Left cardiac atrium (tissue), 4 donors: ENCODE measurements around the gene FNDC1. TPM values are rescaled to one million over a fixed set of nuclear protein-coding genes. Genes with fewer than 3 reads are reported as not detected.
"Not testable (repeated sequence)": the region's sequence is repeated elsewhere in the genome, so short reads cannot be mapped to it uniquely, and the experiment has no call there.

Experiments used
- ATAC-seq, 2 donors: fragments of 200-7000 bp; cut with Tn5 transposase; one replicate each; pipeline ENCODE4 v1.9.1; 2020; ENCODE audit warnings: mild to moderate bottlenecking in 2 of 2, moderate library complexity in 2 of 2
- DNase-seq: peaks from one replicate; pipeline ENCODE4 v3.0.0-alpha.2; 2020
- intact Hi-C, 2 donors: fragments of 100-400 bp; cut with DNase I; formaldehyde crosslinking; loops; one replicate each; pipeline versions ENCODE4 v1.14.1 to v1.15.1; 2022 to 2023
- long read RNA-seq: library from polyadenylated mRNA; unstranded; transcript quantifications from one replicate; pipeline ENCODE4 v2.0.0, GENCODE V29; 2021
- total RNA-seq, 2 donors: library from RNA; stranded (reverse); fragmentation: NEBNext Ultra II Directional; extraction: Animal tissue kit (Norgen Biotek cat#: 25700); gene quantifications; one replicate each; pipeline ENCODE4 v1.2.1, GENCODE V29; 2021
- donor health status: DM: no; HTN: yes; CAD: no.
- donor health status: DM: no; HTN: yes; CAD: no; lungs with severe emphysema.
- donor health status: DM: yes; HTN: yes; CAD: no.
- donor health status: Dilated cardiomyopathy.

Gene FNDC1
- 1 to 10 TPM in 1 of 2 donors, under 1 TPM in 1; 0.63 to 1.6 TPM for total RNA-seq
- long read RNA-seq: 0 reads

DNA sequence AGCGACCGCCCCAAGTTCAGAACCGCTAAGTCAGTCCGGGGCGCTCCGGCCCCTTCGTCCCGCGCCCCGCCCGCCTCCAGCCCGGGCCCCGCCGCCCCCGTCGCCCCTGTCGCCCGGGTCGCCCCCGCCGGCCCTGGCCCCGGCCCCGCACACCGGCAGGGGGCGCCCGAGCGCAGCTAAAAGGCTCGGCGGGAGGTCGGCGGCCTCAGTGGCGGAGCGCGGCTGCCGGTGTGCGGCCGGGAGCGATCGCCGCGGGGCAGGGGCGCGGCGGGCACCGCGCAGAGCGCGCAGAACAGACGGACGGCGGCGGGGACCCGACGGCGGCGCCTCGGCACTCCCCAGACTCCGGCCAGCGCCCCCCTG lies at the start of gene FNDC1:
TSS of gene FNDC1 (plus strand) at position 208 of the 363 bp plus-strand sequence. CDS start 197 bp downstream, outside the sequence.
- peak; percentile 61 to 85 for ATAC-seq

DNA sequence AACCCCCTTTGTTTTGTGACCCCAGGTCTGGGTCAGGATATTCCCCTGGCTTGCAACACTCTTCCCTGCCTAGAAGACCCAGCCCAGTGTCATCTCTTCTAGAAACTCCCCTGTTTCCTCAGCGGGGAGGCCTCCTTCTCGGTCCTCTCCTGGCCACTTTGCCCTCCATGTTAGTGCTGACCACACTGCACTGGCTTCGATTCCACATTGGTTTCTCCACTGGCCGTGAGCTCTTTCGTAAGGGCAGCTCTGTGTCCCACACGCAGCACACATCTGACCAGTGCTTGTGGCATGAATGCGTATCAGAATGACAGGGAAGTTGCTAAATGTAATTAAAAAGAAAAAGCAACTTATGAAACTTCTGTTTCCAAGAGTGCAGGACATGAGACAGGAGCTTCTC lies 49.4 kb upstream of the FNDC1 start:
- no peak for DNase-seq
- peak in 1 of 2 donors; percentile 27 for ATAC-seq
- intact Hi-C loops: no loop called here

More for the DNA sequence above, at the start of gene FNDC1:
- intact Hi-C loops: no loop called here
- peak; percentile 44 for DNase-seq

DNA sequence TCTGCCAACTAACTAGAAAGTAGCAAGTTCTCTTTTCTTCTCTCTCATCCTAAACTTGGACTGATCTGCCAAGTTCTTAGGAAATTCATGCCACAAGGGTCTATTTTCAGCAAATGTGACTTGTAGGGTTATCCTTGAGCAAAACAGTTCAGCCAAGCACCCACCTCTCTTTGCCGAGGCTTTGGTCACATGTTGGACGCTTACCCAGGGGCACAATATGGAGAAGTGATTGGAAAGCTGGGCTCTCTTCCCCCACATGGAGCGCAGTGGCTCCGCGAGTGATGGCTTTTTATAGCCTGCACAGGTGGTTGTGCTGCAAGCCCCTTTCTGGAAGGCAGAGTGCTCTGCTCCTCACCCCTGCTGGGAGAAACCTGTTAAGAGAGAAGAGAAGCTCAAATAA lies 47.7 kb upstream of the FNDC1 start:
- intact Hi-C loops: no loop called here
- ATAC-seq: no peak
- DNase-seq: no peak

DNA sequence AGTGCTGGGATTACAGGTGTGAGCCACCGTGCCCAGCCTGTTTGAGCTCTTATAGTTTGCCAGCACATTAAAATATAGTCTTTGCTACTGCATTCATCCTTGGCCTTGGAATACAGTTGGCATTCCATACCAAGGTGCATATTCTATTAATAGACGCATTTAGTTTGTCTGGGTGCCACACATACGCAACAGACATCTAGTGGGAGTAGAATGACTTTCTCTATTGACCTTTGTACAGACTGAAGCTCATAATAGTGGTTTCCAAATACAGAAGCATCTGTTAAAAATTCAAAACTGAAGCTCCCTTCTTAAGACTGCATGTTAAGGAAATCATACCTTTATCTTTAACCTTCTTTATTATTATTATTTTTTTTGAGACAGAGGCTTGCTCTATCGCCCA lies 46.7 kb upstream of the FNDC1 start:
- peak in 1 of 2 donors; percentile 4 for ATAC-seq
- intact Hi-C loops: no loop called here

DNA sequence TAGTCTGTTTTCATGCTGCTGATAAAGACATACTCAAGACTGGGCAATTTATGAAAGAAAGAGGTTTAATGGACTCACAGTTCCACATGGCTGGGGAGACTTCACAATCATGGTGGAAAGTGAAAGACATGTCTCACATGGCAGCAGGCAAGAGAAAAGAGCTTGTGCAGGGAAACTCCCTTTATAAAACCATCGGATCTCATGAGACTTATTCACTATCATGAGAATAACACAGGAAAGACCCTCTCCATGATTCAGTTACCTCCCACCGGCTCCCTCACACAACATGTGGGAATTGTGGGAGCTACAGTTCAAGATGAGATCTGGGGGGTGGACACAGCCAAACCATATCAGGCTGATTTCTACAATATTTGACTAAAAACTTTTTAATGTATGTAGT lies 45.4 kb upstream of the FNDC1 start:
- intact Hi-C loops, ATAC-seq, DNase-seq: not testable (repeated sequence)

More for the DNA sequence above, 46.7 kb upstream of the FNDC1 start:
- DNase-seq: no peak

DNA sequence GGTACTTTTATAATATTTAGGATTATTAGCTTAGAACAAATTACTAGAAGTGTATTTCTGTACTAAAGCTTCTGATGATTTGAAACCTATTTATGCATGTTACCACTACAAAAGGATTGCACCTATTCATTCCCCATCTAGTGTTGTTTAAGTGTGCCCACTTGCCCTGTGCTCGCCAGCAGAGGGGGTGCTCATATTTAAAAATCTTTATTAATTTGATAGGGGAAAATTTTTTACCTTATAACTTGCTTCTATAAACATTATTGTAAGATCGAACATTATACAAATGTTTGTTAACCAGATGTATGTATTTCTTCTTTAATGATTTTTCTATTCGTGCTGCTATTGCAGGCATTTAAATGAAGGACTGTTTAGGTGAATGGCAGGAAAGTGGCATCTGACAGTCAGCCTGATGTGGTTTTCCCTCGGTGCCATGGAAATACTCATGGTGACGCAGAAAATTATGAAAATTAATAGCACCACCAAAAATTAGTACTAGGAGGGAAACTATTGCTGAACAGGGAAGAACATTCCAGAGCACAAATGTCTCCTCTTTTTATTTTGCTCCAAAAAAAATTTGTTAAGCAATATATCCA lies 44.1 kb upstream of the FNDC1 start:
- ATAC-seq: no peak
- intact Hi-C loops: no loop called here
- DNase-seq: no peak

DNA sequence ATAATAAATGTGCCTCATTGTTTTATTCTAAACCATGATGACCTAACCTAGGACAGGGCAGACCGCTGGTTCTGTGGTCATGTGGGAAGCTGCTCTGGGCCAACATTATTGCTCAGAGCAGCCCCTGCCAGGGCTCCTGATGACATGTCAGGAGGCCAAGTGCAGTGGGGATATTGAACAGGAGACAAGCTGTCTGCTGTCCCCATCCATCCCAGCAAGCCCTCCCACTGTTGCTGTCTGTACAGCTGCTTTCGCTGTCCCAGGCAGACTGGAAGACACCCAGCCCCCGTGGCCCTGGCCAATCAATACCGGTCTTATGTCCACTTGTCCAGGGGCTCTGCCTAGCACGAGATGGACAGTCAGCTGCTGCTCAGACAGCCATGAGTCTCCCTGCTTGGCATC lies 43.2 kb upstream of the FNDC1 start:
- ATAC-seq (peak; percentile 71 to 91), DNase-seq (peak; percentile 57)
- intact Hi-C loops: no loop called here

DNA sequence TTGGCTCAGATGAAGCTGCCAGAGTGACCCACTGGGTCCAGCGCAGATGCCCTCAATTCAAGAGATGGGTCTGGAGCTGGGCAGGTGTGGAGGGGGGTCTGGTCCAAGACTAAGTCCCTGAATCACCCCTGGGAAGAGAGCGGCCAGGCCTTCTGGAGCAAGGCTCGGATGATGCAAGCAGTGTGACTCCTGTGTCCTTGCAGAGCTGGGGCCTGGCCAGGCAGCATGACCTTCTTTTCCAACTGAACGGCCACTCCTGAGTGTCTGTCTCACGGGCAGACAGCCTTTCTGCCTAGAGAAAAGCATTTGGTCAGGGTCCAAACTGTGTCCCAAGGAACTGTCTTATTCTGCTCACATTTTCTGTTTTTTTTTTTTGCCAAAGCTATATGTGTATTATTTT lies 42.6 kb upstream of the FNDC1 start:
- peak; percentile 87 to 90 for ATAC-seq
- intact Hi-C loops: no loop called here
- DNase-seq: peak; percentile 75

DNA sequence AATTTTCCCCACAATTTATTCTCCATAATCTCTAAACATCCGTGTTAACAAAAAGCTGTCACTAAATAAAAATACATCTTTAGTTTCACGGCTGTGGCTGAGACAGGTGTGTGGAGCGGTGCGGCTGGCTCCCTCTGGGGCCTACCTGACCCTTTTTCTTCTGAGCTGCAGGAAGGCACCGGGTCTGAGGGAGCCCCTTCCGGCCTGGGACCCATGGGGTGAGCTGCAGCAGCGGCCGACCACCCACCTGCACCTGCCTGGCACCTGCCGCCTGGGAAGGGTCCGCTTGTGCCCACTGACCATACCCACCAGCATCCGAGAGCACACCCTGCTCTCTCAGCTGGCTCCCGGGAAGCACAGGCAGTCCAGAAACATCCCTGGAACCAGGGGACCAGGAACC lies 41.5 kb upstream of the FNDC1 start:
- intact Hi-C loops: no loop called here
- no peak for ATAC-seq
- no peak for DNase-seq

DNA sequence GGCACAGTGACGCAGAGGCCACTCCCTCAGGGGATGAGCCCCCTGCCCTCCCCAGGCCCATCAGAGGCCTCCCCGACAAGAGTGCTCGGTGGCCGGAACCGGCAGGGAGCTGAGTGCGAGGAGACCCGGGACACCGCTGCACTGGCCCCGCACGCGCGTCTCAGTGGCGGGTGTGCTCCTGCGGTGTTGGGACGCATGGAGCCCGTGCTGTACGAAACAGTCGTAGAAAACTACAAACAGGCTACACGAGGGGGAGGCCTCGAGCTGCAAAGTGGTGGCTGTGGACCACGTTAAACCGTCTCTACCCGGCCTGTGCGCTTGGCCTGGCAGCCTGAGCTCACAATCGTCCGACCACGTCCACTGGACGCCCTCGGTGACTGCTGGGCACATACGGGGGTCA lies 40.2 kb upstream of the FNDC1 start:
- intact Hi-C loops: no loop called here
- DNase-seq (no peak), ATAC-seq (no peak)

DNA sequence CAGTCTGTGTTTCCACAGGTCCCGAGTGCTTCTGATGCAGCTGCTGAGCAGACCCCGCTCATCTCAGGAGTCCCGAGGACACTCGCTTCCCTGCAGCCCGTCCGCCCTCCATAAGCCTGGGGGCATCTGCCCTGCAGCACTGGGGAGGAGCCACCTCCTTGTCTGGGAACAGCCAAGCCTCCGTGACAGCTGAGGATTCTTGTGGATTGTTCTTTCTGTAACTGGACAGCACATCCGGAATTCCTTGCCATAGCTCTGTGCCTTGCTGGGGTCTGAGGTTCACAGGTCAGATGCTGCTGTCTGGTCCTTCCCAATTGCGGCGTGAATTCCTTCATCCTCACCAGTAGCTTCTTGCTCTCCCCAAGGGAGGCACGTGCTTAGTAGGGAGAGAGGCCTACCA lies 38.4 kb upstream of the FNDC1 start:
- intact Hi-C loops: no loop called here
- no peak for ATAC-seq

DNA sequence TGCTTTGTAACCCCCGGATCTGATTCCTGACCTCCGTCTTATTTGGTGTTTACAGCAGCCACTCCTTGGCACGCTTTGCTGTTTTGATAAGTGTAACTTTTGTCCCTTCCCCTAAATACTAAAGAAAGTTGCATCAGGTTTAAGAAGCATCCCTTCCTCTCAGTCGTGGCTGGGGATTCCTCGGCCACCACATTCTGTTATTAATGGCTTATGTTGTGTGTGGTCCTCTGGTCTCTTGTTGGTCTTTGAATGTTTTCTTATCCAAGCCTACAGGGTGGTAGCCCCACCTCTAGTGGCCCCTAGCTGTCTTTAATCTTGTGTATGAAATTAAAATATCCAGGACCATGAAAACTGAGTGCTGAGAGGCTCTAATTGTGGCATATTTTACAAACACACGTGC lies 37.5 kb upstream of the FNDC1 start:
- DNase-seq (no peak), ATAC-seq (no peak)
- intact Hi-C loops: no loop called here

More for the DNA sequence above, 38.4 kb upstream of the FNDC1 start:
- no peak for DNase-seq

DNA sequence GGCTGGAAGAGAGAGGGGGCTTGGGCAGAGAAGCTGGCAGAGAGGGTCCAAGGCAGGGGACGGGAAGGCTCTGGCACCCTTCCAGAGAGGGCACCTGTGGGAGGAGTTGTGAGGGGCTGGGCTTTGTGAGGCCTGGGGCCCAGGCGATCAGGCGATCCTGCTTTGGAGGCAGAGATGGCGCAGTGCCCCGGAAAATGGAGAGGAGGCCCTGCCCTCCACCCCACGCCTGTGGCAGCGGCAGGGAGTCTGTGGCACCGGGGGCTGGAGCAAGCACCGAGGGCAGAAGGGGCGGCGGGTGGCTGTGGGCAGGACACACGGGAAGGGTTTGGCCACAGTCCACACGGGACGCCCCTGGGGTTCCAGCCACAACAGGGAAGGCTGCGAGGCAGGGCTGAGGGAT lies 36.5 kb upstream of the FNDC1 start:
- DNase-seq: no peak
- ATAC-seq: no peak
- intact Hi-C loops: no loop called here

DNA sequence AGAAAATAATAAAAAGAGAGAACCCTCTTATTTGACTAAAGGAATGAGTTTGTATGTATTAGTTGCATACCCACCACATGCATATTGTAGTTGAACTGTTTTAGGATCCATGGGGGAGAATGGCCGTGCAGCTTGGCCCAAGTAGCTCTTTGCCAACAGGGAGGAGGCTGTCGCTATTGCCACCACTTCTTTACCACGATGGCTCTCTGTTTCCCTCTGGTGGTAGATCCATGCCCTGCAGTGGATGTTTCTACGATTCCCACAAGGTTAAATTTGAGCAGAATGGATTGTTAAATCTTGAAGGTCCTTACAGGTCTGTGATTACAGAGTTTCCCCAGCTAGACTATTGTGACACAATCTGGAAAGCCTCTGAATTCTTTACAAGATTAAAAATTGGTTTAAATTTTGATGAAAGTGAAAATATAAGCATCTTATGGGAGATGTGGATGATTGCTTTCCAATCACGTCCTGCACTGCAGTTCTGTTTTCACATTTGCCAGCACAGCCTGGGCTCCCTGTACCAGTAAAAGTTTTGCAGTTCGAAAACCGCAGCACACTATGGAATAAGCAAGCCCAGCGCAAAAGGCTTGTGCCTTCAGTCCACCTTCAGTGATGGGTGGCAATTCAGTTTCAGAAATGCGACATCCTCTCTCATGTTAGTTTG lies 34.4 kb upstream of the FNDC1 start:
- peak; percentile 76 to 77 for ATAC-seq
- intact Hi-C loops: loop anchor here in 1 of 2 donors (1.0 to 2.0 kb wide), 2 partner anchors 93 to 126 kb away; no protein-coding TSS in a partner anchor
- DNase-seq: peak; percentile 55

DNA sequence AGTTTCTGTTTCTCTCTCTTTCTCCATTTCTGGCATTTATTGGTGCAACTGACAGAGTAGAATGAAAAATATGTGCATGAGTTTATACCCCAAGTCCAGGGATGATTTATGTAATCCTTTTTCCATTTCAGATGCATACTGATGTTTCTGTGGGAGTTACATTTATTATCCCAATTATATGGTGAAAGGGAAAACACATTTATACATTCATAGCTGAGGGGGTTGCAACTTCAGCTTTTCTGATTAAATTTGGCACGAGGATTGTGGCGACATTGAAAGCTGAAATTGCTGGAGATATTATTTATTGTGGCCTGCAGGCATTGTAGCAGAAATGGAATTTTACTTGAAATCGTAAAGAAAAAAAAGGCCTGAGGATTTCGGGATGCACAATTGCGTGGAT lies 31.5 kb upstream of the FNDC1 start:
- no peak for DNase-seq
- no peak for ATAC-seq
- intact Hi-C loops: no loop called here

DNA sequence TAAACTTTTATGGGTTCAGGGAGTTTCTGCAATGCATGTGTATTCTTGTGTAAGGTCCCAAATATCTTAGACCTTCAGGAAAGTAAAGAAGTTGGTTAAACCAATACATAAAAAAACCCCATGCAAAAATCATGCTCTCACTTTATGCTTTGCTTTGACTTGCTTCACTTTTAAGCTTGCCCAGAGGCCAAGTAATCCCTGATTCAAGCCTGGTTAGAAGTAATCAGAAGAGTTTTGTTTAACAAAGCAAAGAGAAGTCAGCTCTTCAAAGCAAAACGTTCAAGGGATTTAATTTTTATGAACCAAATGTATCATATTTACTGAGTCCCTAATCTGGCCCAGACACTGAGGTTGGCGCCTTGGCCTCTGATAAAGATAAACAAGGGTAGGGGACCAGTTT lies 26.7 kb upstream of the FNDC1 start:
- ATAC-seq (no peak), DNase-seq (no peak)
- intact Hi-C loops: no loop called here

DNA sequence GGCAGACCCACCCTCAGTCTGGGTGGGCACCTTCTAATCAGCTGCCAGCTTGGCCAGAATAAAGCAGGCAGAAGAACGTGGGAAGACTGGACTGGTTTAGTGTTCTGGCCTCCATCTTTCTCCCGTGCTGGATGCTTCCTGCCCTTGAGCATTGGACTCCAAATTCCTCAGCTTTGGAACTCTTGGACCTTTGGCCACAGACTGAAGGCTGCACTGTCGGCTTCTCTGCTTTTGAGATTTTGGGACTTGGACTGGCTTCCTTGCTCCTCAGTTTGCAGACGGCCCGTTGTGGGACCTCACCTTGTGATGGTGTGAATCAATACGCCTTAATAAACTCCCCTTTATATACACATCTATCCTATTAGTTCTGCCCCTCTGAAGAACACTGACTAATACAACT lies 20.6 kb upstream of the FNDC1 start:
- DNase-seq: no peak
- ATAC-seq: no peak
- intact Hi-C loops: no loop called here

DNA sequence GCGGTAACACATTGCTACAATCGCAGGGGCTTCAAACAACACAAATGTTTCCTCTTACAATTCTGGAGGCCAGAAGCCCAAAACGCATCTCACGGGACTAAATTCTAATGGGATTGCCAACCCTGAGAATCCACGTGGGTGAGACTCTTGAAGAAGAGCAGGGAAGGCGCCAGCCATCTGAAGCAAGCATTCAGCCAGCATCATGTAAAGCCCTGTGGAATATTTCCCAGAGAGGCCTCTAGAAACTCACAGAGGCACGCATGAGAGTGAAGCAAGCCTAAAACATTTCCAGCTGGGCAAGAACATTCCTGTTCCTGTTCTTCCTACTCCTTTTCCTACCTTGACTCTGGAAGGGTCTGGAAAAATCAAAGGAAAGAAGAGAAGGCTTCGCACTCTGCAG lies 19.6 kb upstream of the FNDC1 start:
- ATAC-seq (no peak), DNase-seq (no peak)
- intact Hi-C loops: no loop called here

DNA sequence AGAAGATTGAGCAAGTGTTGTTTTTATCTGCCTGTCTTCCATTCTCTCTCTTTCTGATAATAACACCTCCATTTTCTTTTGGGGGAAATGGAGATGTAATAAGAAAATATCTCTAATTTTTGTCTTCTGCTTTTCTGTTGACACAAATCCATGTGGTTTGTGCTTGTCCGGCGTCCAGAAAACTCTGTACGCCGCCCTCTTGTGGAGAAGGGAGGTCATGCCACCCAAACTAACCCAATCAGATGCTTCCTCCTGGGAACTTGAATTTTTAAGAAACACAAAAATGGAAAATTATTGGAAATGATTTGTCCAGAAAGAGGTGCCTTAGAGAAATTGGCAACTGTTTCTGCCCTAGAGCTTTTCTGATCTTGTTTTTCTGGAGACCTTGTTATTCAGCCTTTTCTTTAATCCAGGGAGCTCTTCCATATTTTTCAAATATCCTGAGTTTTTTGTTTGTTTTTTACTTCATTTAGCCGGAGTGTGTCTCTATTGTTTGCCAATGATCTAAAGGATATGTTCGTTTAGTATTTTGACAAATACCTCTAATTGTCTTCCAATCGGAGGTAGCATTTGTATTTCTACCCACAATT lies 17.8 kb upstream of the FNDC1 start:
- ATAC-seq: peak in 1 of 2 donors; percentile 65
- DNase-seq: no peak
- intact Hi-C loops: no loop called here

DNA sequence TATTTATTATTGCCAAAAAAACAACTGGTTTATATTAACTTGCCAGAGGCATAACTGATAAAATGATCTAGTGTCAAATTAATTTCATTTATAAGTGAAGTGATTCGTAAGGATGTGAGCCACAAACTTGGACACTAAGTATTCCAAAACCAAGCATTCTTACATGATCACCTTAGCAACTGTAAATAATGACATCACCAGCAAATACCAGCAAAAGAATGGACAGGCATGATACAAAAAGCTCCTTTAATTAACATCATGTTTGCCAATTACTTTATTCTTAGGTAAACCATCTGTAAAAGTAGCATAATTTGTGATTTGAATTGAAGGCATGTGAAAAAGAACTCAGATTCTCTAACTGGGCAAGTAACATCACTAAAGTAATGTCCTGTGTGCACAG lies 17.2 kb upstream of the FNDC1 start:
- no peak for DNase-seq
- intact Hi-C loops: no loop called here
- ATAC-seq: peak in 1 of 2 donors; percentile 38

DNA sequence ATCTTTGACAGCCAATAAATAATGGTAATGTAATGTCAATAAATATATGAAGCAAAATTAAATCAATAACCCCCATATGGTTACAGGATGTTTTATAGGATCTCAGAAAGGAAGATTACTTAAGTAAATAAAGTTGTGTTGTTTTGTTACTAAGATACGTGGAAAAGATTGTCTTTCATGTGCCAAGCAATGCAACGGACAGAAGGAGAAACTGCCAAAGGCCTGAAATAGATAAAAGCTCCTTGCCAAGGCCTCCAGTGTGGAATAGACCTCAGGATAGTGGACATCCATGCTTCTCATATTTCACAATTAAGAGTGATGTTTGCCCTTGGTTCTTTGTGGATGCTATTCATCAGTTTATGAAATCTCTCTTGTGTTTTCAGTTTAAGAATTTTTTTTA lies 16.4 kb upstream of the FNDC1 start:
- DNase-seq: no peak
- intact Hi-C loops: no loop called here
- peak in 1 of 2 donors; percentile 49 for ATAC-seq
